Fibroblast of peridontal ligament (primary cell): Measurements from ENCODE around the gene ZBTB37.
A peak's percentile ranks its signal among the peaks of the same experiment; 100 is the strongest.
"Not testable (repeated sequence)": the region's sequence is repeated elsewhere in the genome, so short reads cannot be mapped to it uniquely, and the experiment has no call there.

Experiments
- DNase-seq: peaks from one replicate; pipeline ENCODE4 v3.0.0-alpha.2; 2010; ENCODE audit errors: extremely low read depth

Gene ZBTB37

GRCh38 chr1:173865468-173866164 lies 2.6 kb upstream of the ZBTB37 start:
- DNase-seq: no peak

GRCh38 chr1:173866413-173867115 lies 1.6 kb upstream of the ZBTB37 start:
- DNase-seq: no peak

- DNase-seq: no peak
These were observed 933 bp upstream of the ZBTB37 start for GRCh38 chr1:173867141-173867752.

GRCh38 chr1:173867753-173868265 lies 371 bp upstream of the ZBTB37 start, which contains the start of gene GAS5:
Gene GAS5, minus strand, starts transcription at chr1:173867989.
- peak; percentile 99 for DNase-seq

GRCh38 chr1:173869021-173869359 lies 810 bp downstream of the ZBTB37 start:
- DNase-seq: no peak

GRCh38 chr1:173870252-173871075 lies 2.3 kb downstream of the ZBTB37 start:
- DNase-seq: no peak

- no peak for DNase-seq
These were observed 2.9 kb downstream of the ZBTB37 start for GRCh38 chr1:173871091-173871490.

GRCh38 chr1:173871500-173871899 lies 3.3 kb downstream of the ZBTB37 start:
- DNase-seq: no peak

GRCh38 chr1:173876732-173877131 lies 8.6 kb downstream of the ZBTB37 start:
- no peak for DNase-seq

GRCh38 chr1:173878251-173878650 lies 10.1 kb downstream of the ZBTB37 start:
- DNase-seq: no peak

- not testable (repeated sequence) for DNase-seq
These were observed 12.9 kb downstream of the ZBTB37 start for GRCh38 chr1:173881117-173881516.

- no peak for DNase-seq
These were observed 16.5 kb downstream of the ZBTB37 start for GRCh38 chr1:173884701-173885100.

- DNase-seq: no peak
These were observed 18.8 kb downstream of the ZBTB37 start for GRCh38 chr1:173886746-173887611.

GRCh38 chr1:173887627-173888026 lies 19.4 kb downstream of the ZBTB37 start:
- no peak for DNase-seq

- DNase-seq: no peak
These were observed 20.6 kb downstream of the ZBTB37 start for GRCh38 chr1:173888749-173889148.

- DNase-seq: no peak
These were observed 21.7 kb downstream of the ZBTB37 start for GRCh38 chr1:173889885-173890284.

- DNase-seq: no peak
These were observed 25.4 kb downstream of the ZBTB37 start for GRCh38 chr1:173893611-173894010.

- no peak for DNase-seq
These were observed 26.0 kb downstream of the ZBTB37 start for GRCh38 chr1:173894189-173894588.

GRCh38 chr1:173900427-173900826 lies 32.2 kb downstream of the ZBTB37 start:
- no peak for DNase-seq

GRCh38 chr1:173900992-173901391 lies 32.8 kb downstream of the ZBTB37 start:
- DNase-seq: no peak
